H1 (cell line): ENCODE measurements around the gene SLC23A2. TPM values are rescaled to one million over a fixed set of nuclear protein-coding genes. Genes with fewer than 3 reads are reported as not detected.

Experiments used
- RFX5 ChIP-seq: IDR thresholded peaks from 2 replicates; pipeline ENCODE4 v1.6.1; 2011; ENCODE audit warnings: low read depth, low read length, improper control_type of control experiment, borderline replicate concordance
- polyA plus RNA-seq, 7 experiments: library from polyadenylated mRNA; depleted of rRNA in 3 of 7; stranded (reverse) in 5 of 7; unstranded in 2 of 7; fragments of >200 nt in 5 of 7; fragments of 200-250 nt in 2 of 7; gene quantifications; 1 replicate in 5 of 7; 2 replicates in 1 of 7; 4 replicates in 1 of 7; pipeline versions ENCODE4 v1.2.1 to v1.2.3, GENCODE V29; 2011 to 2013; ENCODE audit warnings: missing spikeins in 2 of 7, mixed read lengths in 2 of 7
- total RNA-seq: library from RNA; stranded (reverse); fragmentation: NEBNext Ultra II Directional; extraction: Animal tissue kit (Norgen Biotek cat#: 25700); gene quantifications from 2 replicates; pipeline ENCODE4 v1.2.1, GENCODE V29; 2021

Gene SLC23A2
- total and polyA plus RNA-seq, 2 of the 8 experiments (the other 6 are each of a cell fraction or from before 2014, with no cell fraction given) = 17.0 to 18.6 TPM

DNA sequence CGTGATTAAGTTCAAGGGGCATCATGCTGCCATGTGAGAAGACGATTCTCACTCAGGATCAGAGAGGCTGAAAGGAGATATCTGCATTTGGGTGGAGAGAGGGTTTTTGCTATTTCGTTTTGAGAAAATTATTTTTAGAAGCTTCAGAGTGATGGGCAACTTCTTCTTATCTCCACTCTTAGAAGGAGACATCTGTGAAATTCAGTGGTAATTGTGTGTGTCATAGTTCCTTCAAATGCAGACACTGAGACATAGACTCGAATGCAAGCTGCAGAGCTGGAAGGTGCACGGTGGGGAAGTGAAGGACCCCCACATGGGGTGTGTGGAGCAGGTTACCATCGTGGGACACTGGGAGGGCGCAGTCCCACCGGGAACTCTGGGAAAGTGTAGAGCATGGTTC lies 162.8 kb downstream of the SLC23A2 start (continued):
- no peak for TF ChIP-seq RFX5
- TF ChIP-seq, all 59 proteins: peak for 0
